ENCODE data around the gene HPSE2. TPM values are rescaled to one million over a fixed set of nuclear protein-coding genes. Genes with fewer than 3 reads are reported as not detected.

Gene HPSE2
- total RNA-seq, 1 donor: 5.6 TPM

DNA sequence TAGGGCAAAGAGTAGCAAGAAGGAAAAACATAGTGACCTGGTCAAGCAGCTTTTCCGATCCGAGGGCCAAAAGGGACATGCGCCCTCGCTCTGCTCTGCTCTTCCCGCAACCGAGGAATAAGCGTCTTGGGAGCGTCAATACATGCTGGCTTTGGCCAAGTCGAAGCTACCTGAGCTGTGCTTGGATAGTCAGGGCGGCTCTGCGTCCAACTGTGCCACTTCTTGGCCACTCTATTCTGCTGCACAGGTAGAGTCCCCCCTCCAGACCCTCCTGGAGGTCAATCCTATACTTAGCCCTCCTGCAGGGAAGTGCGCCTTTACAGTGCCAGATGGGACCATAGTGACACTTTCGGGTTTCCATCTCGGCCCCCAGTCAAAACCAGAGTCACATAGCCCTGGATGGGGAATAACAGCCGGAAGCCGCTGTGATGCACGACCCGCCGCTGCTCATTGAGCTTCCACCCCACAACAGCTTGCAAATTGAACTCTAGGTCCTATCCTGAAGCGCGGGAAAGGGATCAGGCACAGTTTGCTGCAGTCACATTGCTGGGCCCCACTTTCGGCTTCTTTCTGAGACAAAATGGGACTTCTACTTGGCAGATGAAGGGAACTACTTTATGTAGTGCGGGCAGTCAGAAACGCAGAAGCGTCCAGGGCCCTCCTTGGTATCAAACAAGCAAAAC lies 1.1 kb upstream of the HPSE2 start:
- no peak for DNase-seq (ENCODE audit: low read depth)
- TF ChIP-seq, protein P1, sequence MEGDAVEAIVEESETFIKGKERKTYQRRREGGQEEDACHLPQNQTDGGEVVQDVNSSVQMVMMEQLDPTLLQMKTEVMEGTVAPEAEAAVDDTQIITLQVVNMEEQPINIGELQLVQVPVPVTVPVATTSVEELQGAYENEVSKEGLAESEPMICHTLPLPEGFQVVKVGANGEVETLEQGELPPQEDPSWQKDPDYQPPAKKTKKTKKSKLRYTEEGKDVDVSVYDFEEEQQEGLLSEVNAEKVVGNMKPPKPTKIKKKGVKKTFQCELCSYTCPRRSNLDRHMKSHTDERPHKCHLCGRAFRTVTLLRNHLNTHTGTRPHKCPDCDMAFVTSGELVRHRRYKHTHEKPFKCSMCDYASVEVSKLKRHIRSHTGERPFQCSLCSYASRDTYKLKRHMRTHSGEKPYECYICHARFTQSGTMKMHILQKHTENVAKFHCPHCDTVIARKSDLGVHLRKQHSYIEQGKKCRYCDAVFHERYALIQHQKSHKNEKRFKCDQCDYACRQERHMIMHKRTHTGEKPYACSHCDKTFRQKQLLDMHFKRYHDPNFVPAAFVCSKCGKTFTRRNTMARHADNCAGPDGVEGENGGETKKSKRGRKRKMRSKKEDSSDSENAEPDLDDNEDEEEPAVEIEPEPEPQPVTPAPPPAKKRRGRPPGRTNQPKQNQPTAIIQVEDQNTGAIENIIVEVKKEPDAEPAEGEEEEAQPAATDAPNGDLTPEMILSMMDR (IDR thresholded peaks at IDR 0.05; ENCODE audit: insufficient read depth, low read depth, low read length): no peak

DNA sequence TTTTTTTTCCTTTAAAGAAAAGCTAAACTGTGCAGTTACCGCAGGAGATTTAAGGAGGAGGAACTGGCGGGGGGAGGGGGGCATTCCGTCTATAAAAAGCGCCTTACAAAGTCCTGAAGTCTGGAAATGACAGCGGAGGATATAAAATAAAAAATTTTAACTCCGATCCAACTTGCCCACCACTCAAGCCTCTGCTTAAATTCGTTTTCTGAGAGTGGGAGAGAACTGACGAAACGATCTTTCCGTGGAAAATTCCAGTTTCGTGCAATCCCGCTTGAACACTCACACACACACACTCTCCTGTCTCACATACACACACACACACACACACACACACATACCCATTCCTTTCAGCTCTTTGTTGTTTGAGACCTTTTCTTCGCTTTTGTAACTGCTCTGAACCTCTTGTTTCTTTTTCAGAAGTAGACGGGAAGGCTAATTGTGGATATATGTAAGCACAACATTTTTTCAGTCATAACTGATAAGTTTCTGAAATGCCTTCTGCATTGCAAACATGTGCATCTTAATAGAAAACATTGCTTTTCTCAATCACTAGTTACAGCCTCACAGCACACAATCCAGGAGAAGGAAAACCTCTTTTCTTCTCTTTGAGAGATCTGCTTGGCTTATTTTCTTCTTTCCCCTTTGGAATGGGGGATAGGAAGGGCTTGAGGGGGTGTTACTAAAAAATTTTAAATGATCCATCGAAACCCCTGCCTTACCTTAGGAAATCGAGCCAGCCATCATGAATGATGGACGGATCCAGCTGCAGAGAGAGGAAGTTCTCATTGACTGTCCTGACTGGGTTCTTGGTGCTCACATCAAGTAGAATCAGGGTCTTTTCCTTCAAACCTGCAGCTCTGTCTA lies 628 bp downstream of the HPSE2 start:
- H3K4me3 ChIP-seq (ENCODE audit: low read depth, low read length): peak overlapping the region; percentile 59
- TF ChIP-seq, protein P1 (IDR thresholded peaks at IDR 0.05; ENCODE audit: insufficient read depth, low read depth, low read length): no peak
- peak; percentile 36 for DNase-seq (ENCODE audit: low read depth)

More for the DNA sequence above, 1.1 kb upstream of the HPSE2 start:
- H3K4me3 ChIP-seq (ENCODE audit: low read depth, low read length): no peak overlapping the region

DNA sequence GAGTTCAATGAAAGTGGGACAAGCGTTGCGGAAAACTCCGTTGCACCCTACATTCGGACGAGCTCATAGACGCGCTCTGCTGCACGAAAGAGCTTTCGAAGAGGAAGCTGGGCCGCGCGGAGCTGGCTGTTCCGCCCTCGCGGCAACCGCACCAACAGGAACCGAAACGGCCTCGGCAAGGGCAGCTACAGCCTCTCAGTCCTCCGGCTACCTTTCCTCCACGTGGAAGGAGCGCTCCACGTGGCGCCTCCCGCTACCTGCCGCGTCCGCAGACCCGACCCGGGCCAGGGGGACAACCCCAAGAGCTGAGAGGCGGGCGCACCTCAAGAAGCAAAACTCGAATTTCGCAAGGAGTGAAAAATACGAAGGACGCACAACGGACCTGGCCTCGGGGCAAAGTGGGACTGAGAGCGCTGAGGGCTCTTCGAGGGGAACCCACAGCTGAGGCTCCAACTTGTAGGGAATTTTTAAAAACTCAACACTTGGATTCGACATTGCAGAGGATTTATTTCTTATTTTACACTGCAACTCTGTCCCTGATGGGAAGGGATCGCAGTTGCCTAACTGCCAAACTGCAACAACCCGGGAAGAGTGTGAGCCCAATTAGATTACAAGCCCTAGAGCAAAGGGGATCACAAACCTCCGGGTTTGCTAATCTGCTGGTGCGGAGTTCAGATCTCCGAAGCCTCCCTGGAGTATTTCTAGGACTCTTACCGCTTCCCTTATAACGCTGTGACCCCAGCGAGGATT lies 1.4 kb downstream of the HPSE2 start:
- peak; percentile 62 for DNase-seq (ENCODE audit: low read depth)

DNA sequence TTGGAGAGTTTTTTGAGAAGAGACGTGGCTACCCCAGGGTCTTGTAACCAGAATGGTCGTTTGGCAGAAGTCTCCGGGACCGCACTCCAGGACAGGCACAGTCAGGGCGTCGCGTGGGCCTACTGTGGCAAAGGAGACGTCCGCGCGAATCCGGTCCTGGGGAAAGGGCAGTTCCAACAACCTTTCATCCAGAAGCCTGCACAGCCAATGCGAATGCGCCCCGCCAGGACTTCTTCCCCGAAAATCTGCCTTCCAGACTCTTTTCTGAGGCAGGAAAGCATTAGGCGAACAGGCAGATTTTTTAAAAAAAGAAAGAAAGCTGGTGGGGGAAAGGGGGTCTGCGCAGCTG lies 2.0 kb downstream of the HPSE2 start:
- H3K4me3 ChIP-seq (ENCODE audit: low read depth, low read length): peak overlapping the region; percentile 59
- DNase-seq (ENCODE audit: low read depth): no peak
- TF ChIP-seq, protein P1 (IDR thresholded peaks at IDR 0.05; ENCODE audit: insufficient read depth, low read depth, low read length): no peak

More for the DNA sequence above, 1.4 kb downstream of the HPSE2 start:
- TF ChIP-seq, protein P1 (IDR thresholded peaks at IDR 0.05; ENCODE audit: insufficient read depth, low read depth, low read length): no peak
- peak overlapping the region; percentile 59 for H3K4me3 ChIP-seq (ENCODE audit: low read depth, low read length)

DNA sequence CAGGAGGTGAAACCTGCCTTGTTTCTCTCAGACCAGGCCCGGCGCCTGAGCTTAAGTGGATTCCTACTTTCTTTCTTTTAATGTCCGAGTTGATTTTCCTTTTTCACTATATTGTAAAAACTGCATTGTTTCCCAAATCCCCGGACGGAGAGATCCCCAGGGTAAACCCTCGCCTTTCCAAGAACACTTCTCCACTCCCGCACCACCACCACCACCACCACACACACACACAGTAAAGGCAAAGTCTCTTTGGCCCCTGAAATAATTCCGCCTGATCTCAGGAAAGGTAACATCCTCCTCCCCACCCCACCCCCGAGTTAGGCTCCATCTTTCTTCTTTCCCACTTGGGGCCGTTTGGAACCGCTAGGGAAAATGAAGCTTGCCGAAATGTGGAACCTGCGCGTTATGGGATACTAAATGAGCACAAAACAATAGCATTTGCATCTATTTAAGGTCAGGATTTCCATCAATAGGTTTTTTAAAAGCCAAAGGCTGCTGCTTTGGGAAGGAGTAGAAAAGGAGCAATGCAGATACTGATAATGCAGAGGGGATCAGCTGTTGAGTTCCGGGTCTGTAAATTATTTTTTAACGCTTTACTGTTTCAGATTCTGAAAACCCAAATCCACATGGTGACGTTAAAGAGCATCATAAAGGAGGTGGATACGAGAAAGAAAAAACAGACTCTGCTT lies 2.5 kb downstream of the HPSE2 start:
- TF ChIP-seq, protein P1 (IDR thresholded peaks at IDR 0.05; ENCODE audit: insufficient read depth, low read depth, low read length): no peak
- peak overlapping the region; percentile 59 for H3K4me3 ChIP-seq (ENCODE audit: low read depth, low read length)
- DNase-seq (ENCODE audit: low read depth): no peak

DNA sequence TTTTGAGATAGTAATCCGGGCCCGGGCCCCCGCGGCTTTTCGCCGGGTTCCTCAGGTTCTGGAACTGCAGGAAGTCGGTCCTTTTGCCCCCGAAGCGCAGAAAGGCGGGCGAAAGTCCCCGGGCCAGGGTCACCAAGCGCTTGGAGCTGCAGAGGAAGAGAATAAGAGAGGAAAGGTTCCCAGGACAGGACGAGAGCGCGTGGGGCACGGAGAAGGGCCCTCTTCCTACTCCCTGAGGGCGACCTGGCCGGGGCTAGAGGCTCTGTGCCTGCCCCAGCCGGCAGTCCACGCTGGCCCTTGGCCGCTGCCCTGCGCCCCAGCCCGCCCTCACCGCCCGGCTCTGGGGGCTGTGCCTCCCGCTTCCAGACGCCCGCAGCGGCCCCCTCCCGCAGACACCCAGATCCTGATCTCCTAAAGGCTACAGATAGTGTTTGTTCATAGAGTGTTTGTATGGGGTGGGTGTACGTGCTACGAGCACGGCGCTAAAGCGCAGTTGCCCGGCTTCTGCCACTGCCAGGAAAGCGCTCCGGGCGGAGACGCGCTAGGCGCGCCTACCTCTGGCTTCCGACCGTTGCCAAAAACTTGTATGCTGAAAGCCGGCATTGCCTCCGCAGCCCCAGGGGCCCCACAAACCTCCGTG lies 3.2 kb downstream of the HPSE2 start:
- peak overlapping the region; percentile 12 for H3K4me3 ChIP-seq (ENCODE audit: low read depth, low read length)
- TF ChIP-seq, protein P1 (IDR thresholded peaks at IDR 0.05; ENCODE audit: insufficient read depth, low read depth, low read length): no peak
- DNase-seq (ENCODE audit: low read depth): no peak
